Aorta (tissue), 5 donors: ENCODE measurements around the gene DNAJB2. TPM values are rescaled to one million over a fixed set of nuclear protein-coding genes. Genes with fewer than 3 reads are reported as not detected.

Experiments used
- ATAC-seq: fragments of 200-7000 bp; cut with Tn5 transposase; one replicate; pipeline ENCODE4 v1.9.1; 2022; ENCODE audit warnings: moderate library complexity; ENCODE audit not compliant: low FRiP score
- DNase-seq, 2 donors: peaks; one replicate each; pipeline ENCODE4 v3.0.0-alpha.2; 2020
- H3K27ac ChIP-seq, 2 donors: one replicate each; pipeline ENCODE4 v1.5.1; 2013; ENCODE audit warnings: low read length in 2 of 2, mild to moderate bottlenecking in 2 of 2, moderate library complexity in 2 of 2, control low read depth in 1 of 2, inconsistent platforms in 1 of 2, low read depth in 1 of 2
- H3K27me3 ChIP-seq, 2 donors: one replicate each; pipeline ENCODE4 v1.6.1; 2013; ENCODE audit warnings: control low read depth in 1 of 2, low read length in 1 of 2, mild to moderate bottlenecking in 1 of 2, moderate library complexity in 1 of 2; ENCODE audit not compliant: insufficient read depth in 2 of 2, control insufficient read depth in 1 of 2
- H3K36me3 ChIP-seq, 2 donors: one replicate each; pipeline ENCODE4 v1.6.1; 2013; ENCODE audit warnings: control low read depth in 1 of 2, low read length in 1 of 2, mild to moderate bottlenecking in 1 of 2; ENCODE audit not compliant: insufficient read depth in 2 of 2, control insufficient read depth in 1 of 2
- H3K4me1 ChIP-seq, 2 donors: one replicate each; pipeline ENCODE4 v1.6.1; 2013; ENCODE audit warnings: low read length in 2 of 2, control low read depth in 1 of 2, mild to moderate bottlenecking in 1 of 2, moderate library complexity in 1 of 2; ENCODE audit not compliant: insufficient read depth in 2 of 2, control insufficient read depth in 1 of 2
- H3K4me3 ChIP-seq, 2 donors: one replicate each; pipeline ENCODE4 v1.5.1; 2013; ENCODE audit warnings: low read length in 2 of 2, control low read depth in 1 of 2, mild to moderate bottlenecking in 1 of 2
- H3K9me3 ChIP-seq: one replicate; pipeline ENCODE4 v1.6.1; 2013; ENCODE audit warnings: mild to moderate bottlenecking, low read length; ENCODE audit not compliant: control insufficient read depth
- WGBS, 2 donors: extraction: QIAGEN DNeasy Blood & Tissue Kit; methylation state at CpG; one replicate each; pipeline ENCODE4 v1.1.7; 2013; 5-methylcytosine and 5-hydroxymethylcytosine counted together
- intact Hi-C, 2 donors: fragments of 100-400 bp; cut with DNase I; formaldehyde crosslinking; loops; one replicate each; pipeline versions ENCODE4 v1.14.2 to v1.15.0; 2022
- polyA plus RNA-seq, 2 donors: library from polyadenylated mRNA; stranded (reverse); fragments of 200-250 nt; gene quantifications; one replicate each; pipeline ENCODE4 v1.2.3, GENCODE V29; 2013
- total RNA-seq, 2 donors: library from RNA; stranded (reverse); fragmentation: NEBNext Ultra II Directional; extraction: Animal tissue kit (Norgen Biotek cat#: 25700); gene quantifications; one replicate each; pipeline ENCODE4 v1.2.1, GENCODE V29; 2021
- donor health status: healthy with polysubstance abuse.
- donor health status: Bipolar disorder and iron deficiency.
- donor health status: DM: no; HTN: no; CAD: no.
- donor health status: DM: no; HTN: no; CAD: no.
- donor health status: DM: yes; HTN: yes; CAD: no.

DNAJB2 gene
- total and polyA plus RNA-seq, 4 donors: 45.0 to 58.6 (median 54.5) TPM

DNA sequence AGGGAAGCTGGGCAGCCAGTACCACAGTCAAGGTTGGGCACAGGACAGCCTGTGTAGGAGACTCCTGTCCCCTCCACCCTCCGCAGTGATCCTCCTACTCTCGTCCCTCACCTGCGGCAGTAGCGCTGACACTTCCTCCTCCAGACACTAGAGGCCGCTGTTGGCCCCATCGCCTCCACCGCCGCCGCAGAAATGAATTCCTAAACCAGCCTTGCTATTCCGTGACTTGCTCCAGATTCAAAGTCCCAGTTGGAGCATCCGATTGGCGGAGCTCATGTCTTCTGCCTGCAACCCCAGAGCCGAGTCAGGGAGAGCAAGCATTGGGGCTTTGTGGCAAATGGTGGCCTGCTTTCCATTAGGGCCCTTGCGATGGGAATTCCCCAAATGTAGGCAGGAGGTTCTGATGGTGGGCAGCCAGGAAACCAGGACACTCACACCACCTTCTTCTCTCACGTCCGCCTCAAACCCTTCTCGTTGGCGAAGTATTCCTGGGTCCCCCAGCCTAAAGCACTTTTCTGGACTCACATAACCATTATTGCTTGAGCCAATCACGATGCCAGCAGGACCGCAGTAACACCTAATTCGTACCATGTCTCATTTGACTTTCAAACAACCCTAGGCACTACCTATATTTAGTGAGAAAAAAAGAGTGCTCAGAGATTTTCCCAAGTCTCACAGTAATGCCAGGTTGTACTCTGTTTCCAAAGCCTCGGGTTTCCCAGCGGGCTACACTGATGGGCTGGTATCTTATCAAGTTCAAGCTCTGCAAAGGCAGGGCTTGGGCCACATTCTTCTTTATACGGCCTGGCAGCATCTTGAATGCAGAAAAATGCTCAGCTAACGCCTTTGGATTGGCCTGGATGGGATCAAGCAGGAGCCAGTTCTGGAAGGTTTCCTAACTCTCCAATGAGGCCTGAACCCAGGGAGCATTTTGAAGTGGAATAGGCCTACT is 1.2 kb upstream of the DNAJB2 start:
- Histone ChIP-seq H3K27me3 (no peaks in the 10 kb centered on the region), H3K4me3 (no peak overlapping the region), H3K4me1 (peaks cover 0 to 4% of the 10 kb centered on the region in 2 donors), H3K27ac (peak overlapping the region; percentile 53 to 76), H3K36me3 (no peaks in the 10 kb centered on the region), H3K9me3 (no peaks in the 10 kb centered on the region)
- peak; percentile 72 for ATAC-seq
- 23% methylated on average over 25 of the region's 25 CpGs for WGBS, 2 donors
- intact Hi-C loops: loop anchor here (1.0 to 2.0 kb wide), 3 partner anchors 16 to 25 kb away; partner anchors contain the start of genes TUBA4A (in 1 of the 2) and TUBA4B (in 1 of the 2)
- peak; percentile 82 to 92 for DNase-seq

DNA sequence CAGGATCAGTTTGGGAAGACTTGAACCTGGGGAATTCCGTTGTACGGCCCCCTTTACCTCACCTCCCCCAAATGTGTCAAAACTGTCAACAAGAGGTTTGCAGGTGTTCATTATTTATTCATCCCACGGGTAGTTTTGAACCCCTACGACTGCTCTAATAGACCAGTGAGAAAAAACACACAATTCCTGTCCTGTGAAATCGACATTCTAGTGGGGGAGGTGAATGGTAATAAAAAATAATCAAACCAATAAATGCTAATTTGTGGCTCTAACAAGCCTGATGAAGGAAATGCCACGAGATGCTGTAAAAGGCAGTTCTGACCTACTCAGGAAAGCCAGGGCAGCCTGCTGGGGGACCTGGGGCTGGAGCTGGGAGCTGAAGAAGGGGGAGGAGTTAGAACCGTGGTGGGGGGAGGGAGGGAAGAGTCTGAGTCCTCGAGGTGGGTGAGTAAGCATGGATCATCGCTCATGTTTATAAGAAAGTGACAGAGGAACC is 463 bp upstream of the DNAJB2 start:
- H3K4me3 ChIP-seq: peak overlapping the region in 1 of 2 donors; percentile 22
- 14% methylated on average over 9 of the region's 9 CpGs for WGBS, 2 donors
- intact Hi-C loops: loop anchor here (1.0 to 2.0 kb wide), 4 partner anchors 11 to 49 kb away; partner anchors contain the start of genes ANKZF1 (in 1 of the 2), ATG9A (in 1 of the 2), TUBA4A (in 1 of the 2) and TUBA4B (in 1 of the 2)
- ATAC-seq (no peak), DNase-seq (no peak)
- H3K27me3 ChIP-seq: no peaks in the 10 kb centered on the region
- no peaks in the 10 kb centered on the region for H3K9me3 ChIP-seq
- peaks cover 0 to 3% of the 10 kb centered on the region in 2 donors for H3K36me3 ChIP-seq
- peaks cover 0 to 4% of the 10 kb centered on the region in 2 donors for H3K4me1 ChIP-seq
- H3K27ac ChIP-seq: peak overlapping the region; percentile 53 to 76

DNA sequence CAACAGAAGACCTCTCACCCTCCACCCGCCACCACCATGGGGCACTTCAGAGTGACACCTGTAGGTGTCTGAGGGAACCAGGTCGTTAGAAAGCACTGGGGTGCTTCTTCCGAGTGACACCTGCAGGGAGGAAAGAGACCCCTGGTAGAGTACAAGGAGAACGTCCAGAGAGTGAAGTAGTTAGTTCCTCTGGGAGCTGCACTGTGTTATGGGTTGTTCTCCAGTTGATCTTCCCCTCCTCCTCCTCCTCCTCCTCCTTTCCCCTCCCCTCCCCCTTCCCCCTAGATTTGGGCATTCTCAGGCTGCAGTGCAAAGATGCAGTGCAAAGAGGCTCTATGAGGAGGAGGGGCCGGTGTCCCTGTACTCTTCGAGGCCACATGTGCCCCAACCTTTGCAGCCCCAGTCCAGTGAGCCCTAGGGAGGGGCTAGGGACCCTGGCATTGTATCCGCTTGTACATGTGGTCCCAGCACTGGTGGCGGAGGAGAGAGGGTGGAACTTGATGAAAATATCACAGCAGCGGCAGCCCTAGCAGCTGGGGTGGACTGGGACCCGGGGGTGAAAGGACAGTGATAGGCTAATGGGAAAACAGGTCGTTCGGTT is 850 bp downstream of the DNAJB2 start:
- 29 to 30% methylated on average over 12 of the region's 12 CpGs for WGBS, 2 donors
- H3K27ac ChIP-seq: peak overlapping the region in 1 of 2 donors; percentile 46

DNA sequence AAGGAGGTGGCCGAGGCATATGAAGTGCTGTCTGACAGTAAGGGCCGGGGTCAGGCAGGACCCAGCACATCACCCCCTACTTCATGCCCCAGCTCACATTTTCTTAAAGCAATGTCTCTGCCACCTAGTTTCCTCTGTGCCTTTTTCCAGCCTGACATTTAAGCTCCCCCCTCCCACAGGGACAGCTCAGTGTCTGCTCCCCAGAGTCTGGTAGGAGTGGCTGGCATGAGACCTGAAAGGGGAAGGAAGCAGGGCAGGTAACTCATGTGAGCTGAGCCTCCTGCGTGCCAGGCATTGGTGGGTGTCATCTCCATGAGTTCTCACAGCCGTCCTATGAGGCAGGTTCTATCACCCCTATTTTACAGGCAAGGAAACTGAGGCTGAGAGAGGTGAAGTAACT is 1.5 kb downstream of the DNAJB2 start:
- no peak for ATAC-seq
- Histone ChIP-seq H3K9me3 (no peaks in the 10 kb centered on the region), H3K36me3 (peaks cover 0 to 8% of the 10 kb centered on the region in 2 donors), H3K4me1 (peaks cover 0 to 4% of the 10 kb centered on the region in 2 donors), H3K27ac (no peak overlapping the region), H3K4me3 (no peak overlapping the region), H3K27me3 (no peaks in the 10 kb centered on the region)
- DNase-seq: peak in 1 of 2 donors; percentile 25
- WGBS, 2 donors: 87 to 89% methylated on average over 4 of the region's 4 CpGs
- intact Hi-C loops: no loop called here

More for the DNA sequence above, 850 bp downstream of the DNAJB2 start:
- H3K4me3 ChIP-seq: peak overlapping the region; percentile 45 to 46
- H3K9me3 ChIP-seq: no peaks in the 10 kb centered on the region
- intact Hi-C loops: loop anchor here (1.0 to 2.0 kb wide), 3 partner anchors 9 to 51 kb away; partner anchors contain the start of genes ANKZF1 (in 1 of the 2), ATG9A (in 1 of the 2), TUBA4A (in 1 of the 2) and TUBA4B (in 1 of the 2)
- peaks cover 0 to 4% of the 10 kb centered on the region in 2 donors for H3K4me1 ChIP-seq
- no peak for ATAC-seq
- H3K36me3 ChIP-seq: peaks cover 0 to 6% of the 10 kb centered on the region in 2 donors
- H3K27me3 ChIP-seq: no peaks in the 10 kb centered on the region
- peak in 1 of 2 donors; percentile 68 for DNase-seq

DNA sequence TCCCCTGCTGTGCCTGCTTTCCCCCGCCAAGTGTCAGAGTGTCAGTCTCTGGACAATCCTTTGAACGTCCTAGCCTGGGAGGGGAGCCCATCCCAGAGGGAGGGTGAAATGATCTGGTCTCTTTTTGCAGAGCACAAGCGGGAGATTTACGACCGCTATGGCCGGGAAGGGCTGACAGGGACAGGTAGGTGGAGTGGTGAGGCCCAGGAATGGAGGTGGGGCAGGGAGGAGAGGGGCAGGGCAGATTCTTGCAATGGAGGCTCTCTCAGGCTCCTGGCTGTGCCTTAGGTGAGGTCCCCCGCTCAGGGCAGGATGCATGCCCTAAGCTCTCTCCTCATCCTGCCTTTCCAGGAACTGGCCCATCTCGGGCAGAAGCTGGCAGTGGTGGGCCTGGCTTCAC is 2.4 kb downstream of the DNAJB2 start:
- no peak for ATAC-seq
- intact Hi-C loops: no loop called here

DNA sequence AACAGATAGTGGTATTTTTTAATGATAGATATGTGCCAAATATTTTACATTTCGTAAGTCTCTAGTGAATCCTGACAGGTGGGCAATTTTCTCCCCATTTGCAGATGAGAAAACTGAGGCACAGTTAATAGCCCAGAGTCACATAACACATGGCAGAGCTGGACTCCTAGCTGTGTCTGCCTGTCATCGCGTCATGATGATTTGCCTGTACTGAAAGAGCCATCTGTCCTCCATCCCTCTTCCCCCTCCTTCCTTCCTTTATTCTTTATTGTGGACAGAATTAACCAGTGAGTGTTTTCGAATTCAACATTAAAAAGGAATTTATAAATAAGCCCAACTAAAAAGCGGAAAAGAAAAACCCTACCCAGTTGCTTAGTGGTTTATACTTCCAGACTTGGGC is 3.2 kb downstream of the DNAJB2 start:
- Histone ChIP-seq H3K27me3 (no peaks in the 10 kb centered on the region), H3K27ac (no peak overlapping the region), H3K36me3 (peaks cover 0 to 8% of the 10 kb centered on the region in 2 donors), H3K4me1 (peaks cover 0 to 4% of the 10 kb centered on the region in 2 donors), H3K9me3 (no peaks in the 10 kb centered on the region), H3K4me3 (no peak overlapping the region)
- 88 to 89% methylated on average over 5 of the region's 5 CpGs for WGBS, 2 donors
- no peak for DNase-seq
- no peak for ATAC-seq
- intact Hi-C loops: no loop called here

More for the DNA sequence above, 2.4 kb downstream of the DNAJB2 start:
- H3K27me3 ChIP-seq: no peaks in the 10 kb centered on the region
- H3K27ac ChIP-seq: no peak overlapping the region
- DNase-seq: no peak
- H3K36me3 ChIP-seq: peaks cover 0 to 8% of the 10 kb centered on the region in 2 donors
- H3K4me3 ChIP-seq: no peak overlapping the region
- WGBS, 2 donors: 82 to 83% methylated on average over 8 of the region's 8 CpGs
- no peaks in the 10 kb centered on the region for H3K9me3 ChIP-seq
- H3K4me1 ChIP-seq: peaks cover 0 to 4% of the 10 kb centered on the region in 2 donors

DNA sequence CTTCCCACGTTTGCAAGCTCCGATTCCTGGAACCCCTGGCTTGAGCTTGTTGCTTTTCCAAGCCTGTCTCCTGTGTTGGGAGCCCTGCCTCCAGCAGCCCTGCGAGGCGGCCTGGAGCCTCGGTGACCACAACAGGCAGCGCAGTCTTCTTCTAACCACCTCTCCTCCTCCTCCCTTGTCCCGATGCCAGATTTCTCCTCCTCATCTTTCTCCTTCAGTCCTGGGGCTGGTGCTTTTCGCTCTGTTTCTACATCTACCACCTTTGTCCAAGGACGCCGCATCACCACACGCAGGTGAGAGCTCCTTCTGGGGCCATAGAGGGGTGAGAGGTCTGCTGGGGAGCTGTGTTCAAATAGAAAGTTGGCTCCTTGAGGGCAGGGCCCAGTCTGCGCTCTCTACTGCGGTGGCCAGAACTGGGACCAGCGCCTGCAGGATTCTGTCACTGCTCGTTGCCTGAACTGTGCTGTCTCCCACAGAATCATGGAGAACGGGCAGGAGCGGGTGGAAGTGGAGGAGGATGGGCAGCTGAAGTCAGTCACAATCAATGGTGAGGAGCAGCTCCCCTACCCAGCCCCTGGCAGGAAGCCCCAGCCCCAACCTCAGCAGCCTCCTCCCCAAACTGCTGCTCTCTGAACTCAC is 3.9 kb downstream of the DNAJB2 start:
- Histone ChIP-seq H3K4me1 (peaks cover 0 to 2% of the 10 kb centered on the region in 2 donors), H3K4me3 (no peak overlapping the region), H3K27me3 (no peaks in the 10 kb centered on the region), H3K27ac (no peak overlapping the region), H3K9me3 (no peaks in the 10 kb centered on the region), H3K36me3 (peaks cover 0 to 8% of the 10 kb centered on the region in 2 donors)
- ATAC-seq (no peak), DNase-seq (no peak)
- intact Hi-C loops: no loop called here
- 88 to 89% methylated on average over 17 of the region's 17 CpGs for WGBS, 2 donors
